Measurements from ENCODE around the gene CORO2A.
"Not testable (repeated sequence)": the region's sequence is repeated elsewhere in the genome, so short reads cannot be mapped to it uniquely, and the experiment has no call there.

CORO2A gene

DNA sequence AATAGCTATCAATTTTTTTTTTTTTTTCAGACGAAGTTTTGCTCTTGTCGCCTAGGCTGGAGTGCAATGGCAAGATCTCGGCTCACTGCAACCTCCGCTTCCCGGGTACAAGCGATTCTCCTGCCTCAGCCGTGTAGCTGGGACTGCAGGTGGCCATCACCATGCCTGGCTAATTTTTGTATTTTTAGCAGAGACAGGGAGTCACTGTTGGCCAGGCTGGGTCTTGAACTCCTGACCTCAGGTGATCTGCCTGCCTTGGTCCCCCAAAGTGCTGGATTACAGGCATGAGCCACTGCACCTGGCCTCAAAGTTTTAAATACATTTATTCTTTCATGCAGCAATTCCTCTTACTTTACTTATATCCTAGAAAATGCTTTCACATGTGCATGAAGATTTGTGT is 91.0 kb downstream of the CORO2A start:
- DNase-seq: no peak

- DNase-seq: no peak
Measured at GRCh38 chr9:98100456-98100855, 92.0 kb downstream of the CORO2A start.

DNA sequence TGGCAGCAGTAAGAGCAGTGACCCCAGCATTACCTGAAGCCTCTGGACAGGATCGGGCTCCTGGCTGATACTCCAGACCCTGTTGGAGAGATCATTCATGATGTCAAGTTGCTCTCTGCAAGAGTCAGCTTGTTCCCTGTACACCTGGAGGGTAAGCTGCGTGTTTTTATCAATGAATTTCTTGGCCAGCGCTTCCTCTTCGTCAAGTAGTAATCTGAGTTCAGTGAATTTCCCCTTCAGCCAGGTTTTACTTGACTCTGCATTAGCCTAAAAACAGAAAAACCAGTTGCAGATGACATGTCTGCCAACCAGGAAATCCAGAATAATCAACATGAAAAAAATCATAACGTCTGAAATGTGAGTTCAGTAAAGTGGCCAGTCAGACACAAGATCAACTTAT is 92.5 kb downstream of the CORO2A start:
- DNase-seq: no peak

DNA sequence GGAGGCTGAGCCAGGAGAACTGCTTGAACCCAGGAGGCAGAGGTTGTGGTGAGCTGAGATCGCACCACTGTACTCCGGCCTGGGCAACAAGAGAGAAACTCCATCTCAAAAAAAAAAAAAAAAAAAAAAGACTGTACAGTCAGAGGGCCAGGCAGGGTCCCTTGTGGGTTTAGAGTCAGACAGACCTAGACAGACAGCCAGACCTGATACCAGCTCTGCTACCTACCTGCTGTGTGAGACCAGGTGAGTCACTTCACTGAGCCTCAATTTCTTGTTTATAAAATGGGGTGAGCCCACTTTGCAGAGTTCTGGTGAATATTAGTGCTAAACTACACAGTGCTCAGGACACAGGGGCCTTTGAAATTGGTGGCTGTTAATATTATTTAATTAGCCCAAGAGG is 93.1 kb downstream of the CORO2A start:
- DNase-seq: no peak

DNA sequence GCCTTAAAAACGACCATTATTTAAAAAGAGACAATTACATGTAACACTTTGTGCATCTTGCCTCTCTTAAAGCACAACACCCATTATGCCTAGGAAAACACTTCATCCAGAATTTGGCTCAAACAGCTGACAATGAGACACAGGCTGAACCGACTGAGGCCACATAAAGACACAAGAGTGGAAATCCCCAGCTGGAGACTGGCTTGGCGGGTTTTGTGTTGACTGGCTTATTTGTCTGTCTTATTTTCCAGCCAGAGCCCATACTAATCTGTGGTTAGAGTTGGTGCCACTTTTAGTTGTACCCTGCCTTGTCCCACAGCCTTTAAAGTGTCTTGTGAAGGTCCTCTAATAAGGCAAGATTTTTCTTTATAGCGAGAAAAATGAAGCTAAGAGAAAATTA is 94.6 kb downstream of the CORO2A start:
- DNase-seq: peak; percentile 17

GRCh38 chr9:98096091-98096490 is 96.3 kb downstream of the CORO2A start:
- DNase-seq: no peak

DNA sequence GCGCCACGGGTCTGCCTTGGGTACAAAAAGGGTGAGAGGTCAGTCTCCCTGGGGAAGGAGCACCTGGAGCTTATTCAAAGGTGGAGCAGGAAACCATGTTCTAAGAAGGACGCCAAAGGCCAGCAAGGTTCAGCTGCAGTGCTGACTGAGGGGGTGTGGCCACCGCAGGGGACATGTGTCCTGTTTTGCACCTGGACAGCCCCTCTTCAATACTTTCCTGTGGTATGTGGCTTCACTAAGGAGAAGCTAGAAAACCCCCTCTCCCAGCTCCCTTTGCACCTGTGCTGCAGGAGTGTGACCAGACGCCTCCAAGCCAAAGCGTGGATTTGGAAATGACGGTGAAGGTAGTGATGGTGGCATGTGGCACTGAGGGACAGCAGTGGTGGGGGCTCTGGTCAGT is 97.0 kb downstream of the CORO2A start:
- DNase-seq: no peak

DNA sequence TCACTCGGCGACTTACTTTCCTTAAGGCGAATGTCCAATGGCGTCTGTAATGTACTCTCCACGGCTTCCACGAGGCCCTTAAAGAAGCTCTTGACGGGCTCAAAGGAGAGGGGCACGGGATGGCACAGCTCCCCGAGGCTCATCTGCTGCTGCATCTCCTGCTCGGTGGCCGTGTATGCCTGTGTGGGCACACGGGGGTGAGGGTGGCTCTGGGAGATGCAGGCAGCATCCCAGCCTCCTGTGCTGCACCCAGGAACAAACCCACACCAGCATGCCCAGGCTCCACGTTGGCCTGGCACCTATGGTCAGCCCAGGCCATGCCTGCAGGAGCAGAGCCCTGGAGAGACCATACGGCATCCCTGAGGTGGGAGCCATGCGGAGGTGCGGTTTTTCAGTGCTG is 97.6 kb downstream of the CORO2A start:
- no peak for DNase-seq

- DNase-seq: no peak
Measured at GRCh38 chr9:98094316-98094715, 98.1 kb downstream of the CORO2A start.

- DNase-seq: no peak
Measured at GRCh38 chr9:98092613-98092931, 99.9 kb downstream of the CORO2A start.

- DNase-seq: peak; percentile 14
Measured at GRCh38 chr9:98091735-98092612, 100.5 kb downstream of the CORO2A start.

- not testable (repeated sequence) for DNase-seq
Measured at GRCh38 chr9:98090674-98091073, 101.8 kb downstream of the CORO2A start.

DNA sequence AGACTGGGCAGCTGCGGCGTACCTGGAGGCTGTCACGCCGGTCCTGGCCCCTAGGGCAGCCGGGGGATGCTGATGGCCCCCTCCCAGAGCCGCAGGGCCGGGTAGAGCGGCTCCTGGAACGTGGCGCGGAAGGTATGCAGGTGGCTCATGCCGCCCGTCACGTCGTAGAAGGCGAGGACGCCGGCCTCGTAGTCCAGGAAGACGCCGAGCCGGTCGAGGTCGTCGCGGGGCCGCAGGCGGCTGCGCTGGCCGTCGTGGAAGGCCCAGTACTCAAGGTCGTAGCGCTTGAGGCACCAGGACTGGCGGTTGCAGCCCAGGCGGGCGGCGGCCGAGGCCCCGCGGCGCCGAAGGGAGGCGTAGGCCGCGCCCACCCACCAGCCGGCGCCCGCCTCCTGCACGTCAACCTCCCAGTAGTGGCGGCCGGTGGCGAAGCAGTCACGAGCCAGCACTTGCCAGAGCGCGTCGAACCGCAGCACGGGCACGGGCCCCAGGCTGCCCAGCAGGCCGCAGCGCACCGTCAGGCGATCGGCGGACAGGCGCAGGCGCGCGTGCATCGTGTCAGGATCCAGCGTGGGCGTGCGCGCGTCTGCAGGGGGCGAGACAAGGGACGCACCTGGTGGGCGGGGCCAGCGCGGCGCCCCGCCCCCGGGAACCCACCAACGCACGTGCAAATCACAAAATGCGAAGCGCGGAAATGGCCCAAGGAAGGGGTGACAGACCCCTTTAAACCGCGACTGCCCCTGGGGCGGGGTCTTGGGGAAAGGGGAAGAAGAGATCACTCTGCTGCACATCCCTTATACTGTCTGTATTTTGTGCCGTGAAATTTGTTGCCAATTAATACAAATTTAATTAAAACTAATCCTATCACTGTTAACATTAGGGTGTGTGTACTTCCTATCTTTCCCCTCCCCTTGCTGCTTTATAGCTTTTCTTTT is 104.8 kb downstream of the CORO2A start:
- DNase-seq: no peak

DNA sequence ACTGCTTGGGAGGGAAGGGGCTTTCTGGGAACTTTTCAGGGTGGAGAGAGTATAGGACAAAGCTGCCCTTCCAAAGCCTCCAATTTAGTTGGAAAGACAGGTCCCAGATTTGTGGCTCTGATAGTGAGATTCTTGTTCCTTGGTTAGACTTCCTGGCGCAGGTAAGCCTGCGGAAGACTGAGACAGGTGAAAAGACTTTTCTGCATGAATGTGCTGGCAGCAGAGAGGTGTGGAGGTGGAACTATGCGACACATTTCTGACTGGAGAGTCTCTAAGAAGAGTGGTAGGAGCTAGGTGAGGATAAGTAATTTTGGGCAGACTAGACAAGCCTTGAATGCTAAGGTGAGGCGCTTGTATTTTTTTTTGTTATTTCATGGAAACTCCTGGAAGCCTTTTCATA is 106.0 kb downstream of the CORO2A start:
- no peak for DNase-seq

- DNase-seq: peak; percentile 36
Measured at GRCh38 chr9:98085944-98086343, 106.5 kb downstream of the CORO2A start.

DNA sequence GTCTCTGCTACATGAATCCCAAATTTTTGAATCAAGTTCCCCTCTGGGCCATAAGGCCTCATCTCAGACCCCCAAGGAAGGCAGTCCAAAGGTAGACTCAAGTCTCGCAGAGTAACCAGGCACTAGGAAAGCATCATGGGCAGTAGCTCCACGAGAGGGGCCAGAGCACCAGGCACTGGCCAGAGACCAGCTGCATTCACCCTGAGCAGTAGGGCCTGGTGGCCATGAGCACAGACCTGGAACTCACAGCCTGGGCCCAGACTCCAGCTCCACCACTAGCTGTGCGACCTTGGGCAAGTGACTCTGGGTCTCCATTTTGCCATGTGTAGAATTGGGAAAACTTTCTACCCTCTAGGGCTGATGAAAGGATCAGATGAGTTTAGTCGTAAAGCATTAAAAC is 107.4 kb downstream of the CORO2A start:
- no peak for DNase-seq

- DNase-seq: no peak
Measured at GRCh38 chr9:98084396-98084795, 108.0 kb downstream of the CORO2A start.

- DNase-seq: peak; percentile 41
Measured at GRCh38 chr9:98083566-98084183, 108.8 kb downstream of the CORO2A start.

DNA sequence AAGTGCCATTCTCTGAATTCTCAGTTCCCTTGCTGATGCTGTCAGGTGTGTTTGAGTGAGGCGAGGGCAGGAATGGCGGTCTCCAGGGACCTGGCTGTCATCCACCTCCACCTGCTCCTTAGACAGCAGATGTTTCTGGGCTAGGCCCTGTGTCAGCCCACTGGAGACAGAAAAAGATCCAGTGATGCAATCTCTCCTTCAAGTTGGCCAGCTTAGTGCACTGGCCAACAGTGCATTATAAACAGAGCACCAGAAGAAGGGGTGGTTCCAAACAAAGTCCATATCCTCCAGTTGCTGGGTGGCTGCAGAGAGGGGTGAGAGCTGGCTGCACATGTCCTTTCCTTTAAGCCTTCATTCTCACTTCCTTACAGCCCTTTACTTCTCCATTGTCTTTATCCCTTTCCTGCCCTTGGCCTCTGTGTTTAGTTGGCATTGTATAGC is 109.4 kb downstream of the CORO2A start:
- DNase-seq: no peak

DNA sequence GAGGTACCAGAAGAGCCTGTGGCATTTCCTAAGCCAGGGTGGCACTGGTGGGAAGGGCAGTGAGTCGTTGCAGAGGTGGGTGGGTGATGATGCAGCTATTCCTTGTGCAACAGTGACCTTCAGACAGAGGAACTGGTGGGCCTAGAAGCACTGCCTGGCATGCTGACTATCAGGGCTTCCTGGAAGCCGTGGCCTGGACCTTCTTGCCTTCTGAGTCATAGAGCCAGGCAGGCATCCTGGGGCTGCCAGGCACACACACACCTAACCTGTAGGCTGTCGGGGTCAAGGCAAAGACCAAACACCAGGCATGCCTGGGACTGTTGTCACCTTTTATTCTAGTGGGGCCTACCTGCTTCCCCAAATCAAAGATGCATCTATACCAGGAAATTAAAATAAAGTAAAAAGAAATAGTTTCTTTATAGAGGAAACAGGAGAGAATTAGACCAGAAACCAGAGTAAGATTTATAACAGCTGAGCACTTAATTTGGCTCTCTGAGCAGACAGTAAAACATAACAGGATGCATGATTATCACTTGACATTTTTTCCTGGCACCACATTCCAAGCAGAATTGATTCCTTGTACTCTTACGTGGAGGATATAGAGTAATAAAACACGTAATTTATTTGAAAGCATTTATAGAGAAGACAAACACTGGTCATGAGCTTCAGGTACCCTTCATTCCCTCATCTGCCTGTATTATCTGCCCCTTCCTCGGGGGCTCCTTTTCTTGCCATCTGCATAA is 110.8 kb downstream of the CORO2A start:
- no peak for DNase-seq

GRCh38 chr9:98080780-98081179 is 111.7 kb downstream of the CORO2A start:
- DNase-seq: no peak

GRCh38 chr9:98080326-98080725 is 112.1 kb downstream of the CORO2A start:
- DNase-seq: no peak

GRCh38 chr9:98078895-98079294 is 113.5 kb downstream of the CORO2A start:
- DNase-seq: no peak
